Hematopoietic multipotent progenitor cell treated with erythropoietin and hydrocortisone succinate and interleukin-3 and kit ligand, for 6 days (in vitro differentiated cells): ENCODE measurements around the gene MRPS22.
"Not testable (repeated sequence)": the region's sequence is repeated elsewhere in the genome, so short reads cannot be mapped to it uniquely, and the experiment has no call there.

ENCODE experiments used
- DNase-seq: peaks from one replicate; pipeline ENCODE4 v3.0.0-alpha.2; 2015

Gene MRPS22

GRCh38 chr3:139339219-139339906 lies 4.5 kb upstream of the MRPS22 start:
- DNase-seq, result peak; percentile 90

DNA sequence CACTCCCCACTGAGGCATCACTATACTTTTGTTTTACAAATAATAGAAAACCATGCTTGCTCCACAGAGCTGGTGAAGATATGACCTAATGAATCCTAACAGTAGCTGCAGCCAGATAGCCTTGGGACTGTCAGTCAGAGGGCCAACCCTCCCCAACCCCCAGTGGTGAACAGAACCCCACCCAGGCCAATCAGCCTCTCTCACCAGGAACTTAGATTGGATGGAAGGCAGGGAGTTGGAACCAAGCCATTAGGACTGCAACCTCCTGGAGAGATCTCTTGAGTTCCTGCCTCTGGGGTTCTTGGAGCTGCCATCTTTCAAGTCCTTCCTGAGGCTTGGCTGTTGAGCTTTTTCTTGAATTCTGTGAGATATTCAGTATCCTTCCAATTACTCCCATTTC lies 3.0 kb upstream of the MRPS22 start:
- peak; percentile 90 for DNase-seq

- DNase-seq, result no peak
These were observed 1.8 kb upstream of the MRPS22 start for GRCh38 chr3:139342054-139342453.

DNA sequence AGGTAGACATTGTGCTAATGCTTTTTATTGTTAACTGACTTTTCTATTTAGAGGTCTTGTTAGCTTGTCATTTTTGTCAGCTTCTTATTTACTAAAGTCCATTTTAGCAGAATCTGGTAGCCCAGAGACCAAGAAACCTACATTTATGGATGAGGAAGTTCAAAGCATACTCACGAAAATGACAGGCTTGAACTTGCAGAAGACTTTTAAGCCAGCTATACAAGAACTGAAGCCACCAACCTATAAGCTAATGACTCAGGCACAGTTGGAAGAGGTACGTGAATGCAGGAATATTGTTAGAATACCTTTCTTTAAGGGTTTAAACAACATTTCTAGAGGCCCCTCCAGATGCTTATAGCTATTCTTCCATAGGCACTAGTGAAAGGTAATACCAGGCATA lies 3.0 kb downstream of the MRPS22 start:
- no peak for DNase-seq

DNA sequence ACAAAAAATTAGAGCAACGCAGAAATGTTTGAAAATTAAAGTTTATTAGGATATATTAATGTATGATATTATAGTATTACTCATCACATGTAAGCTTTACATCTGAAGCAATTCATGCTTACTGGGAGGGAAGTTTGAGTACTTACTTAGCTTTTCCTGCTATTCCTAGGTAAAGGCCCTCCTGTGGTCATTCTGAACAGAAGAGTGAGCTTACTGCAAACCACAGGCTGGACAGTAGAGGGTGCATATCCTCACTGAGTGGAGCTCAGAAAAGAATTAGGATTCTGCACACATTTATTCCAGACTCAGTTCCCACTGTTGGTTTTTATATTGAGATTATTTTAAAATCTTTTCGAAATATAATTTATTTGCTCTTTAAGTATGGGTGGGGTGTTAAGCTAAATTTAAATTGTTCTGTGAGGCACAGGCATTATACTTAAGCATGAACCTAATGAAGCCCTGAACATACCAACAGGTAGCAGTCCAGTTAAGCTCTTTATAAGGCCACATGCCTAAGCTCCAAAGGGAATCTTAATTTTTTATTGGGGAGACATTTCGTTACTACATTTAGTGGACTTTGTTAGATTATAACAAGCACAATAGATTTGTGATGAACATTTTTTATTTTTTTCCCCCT lies 10.2 kb downstream of the MRPS22 start:
- DNase-seq, result peak; percentile 79

DNA sequence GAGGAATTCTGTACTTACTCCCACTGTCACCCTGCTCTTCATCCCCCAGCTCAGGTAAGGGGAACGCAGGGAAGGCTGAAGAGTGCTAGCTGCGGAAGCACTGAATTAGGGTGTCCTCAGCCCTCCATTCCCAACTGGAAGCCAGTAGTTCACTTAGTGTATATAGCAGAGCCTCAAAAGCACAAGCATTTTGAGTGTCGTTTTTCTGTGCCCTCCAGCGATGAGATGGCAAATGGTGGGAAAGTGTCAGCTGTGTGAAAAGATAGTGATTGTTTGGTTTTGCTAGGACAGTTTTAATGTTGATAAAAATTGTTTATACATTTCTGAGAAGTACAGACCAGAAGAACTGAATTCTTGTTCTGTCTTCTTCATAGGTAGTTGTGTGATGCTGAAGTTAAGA lies 10.8 kb downstream of the MRPS22 start:
- DNase-seq, result no peak

GRCh38 chr3:139355476-139355875 lies 11.7 kb downstream of the MRPS22 start:
- no peak for DNase-seq

DNA sequence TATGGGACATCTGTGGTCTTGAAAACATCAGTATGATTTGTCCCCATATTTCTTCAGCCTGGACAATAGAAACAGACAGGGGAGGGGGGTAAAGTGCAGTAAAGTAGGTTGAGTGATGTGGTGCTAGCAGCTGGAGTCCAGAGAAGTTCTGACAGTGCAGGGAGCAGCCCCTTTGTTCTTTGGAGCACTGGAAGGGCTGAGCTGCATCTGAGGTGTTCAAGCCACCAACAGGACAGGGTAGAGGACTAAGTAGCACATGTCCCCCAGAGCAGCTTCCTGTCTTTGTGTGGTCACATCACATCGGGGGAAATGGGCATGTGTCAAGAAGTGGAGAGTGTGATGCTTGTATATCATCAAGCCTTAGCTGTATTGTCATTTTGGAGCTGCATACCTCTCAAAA lies 12.1 kb downstream of the MRPS22 start:
- DNase-seq, result no peak

DNA sequence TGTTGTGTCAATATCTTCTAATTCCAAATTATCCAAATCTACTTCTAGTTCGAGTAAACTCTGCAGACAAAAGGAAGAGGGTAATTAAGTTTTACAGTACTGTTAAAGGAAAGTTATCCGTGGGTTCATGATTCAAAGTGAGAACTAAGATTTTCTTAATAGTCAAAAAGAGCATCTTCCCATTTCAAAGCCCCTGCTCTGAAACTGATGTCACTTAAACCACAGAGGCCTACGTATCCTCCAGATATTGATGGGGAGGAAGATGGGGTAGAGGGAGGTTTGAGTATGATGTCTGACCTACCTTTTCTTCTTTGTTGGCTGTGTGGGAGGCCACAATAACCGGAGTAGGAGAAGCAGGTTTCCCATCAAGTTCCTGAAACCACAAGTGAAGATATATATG lies 14.1 kb downstream of the MRPS22 start:
- no peak for DNase-seq

DNA sequence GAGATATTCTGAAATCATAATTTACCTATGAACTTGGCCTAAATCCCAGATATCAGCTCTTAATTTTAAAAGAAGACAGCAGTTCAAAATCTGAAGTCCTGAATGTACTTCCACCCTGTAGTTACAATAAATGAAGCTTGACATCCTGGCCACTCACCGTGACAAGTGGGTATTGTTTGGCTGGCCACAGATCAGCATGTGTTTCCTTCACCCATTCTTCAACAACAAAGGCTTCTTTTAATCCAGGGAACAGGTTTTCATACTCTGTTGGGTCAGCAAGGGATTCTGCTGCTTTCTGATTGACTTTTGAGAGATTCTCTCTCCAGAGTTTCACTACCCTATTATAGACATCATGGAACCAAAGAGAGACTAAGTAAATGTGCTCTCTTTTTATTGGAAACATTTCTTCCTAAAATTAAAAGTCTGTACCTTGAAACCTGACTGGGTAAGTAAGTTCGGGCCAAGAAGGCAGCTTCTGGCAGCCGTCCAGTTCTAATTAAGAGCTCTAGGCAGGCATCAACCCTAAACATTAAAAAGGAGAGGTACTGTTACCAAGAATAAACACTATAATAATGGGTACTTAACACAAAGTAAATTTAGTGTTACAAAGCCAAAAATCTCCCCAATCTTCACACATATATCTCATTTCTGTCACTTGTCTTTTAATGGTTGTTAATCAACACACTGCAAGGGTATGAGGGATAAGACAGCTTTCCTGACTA lies 15.2 kb downstream of the MRPS22 start:
- no peak for DNase-seq

GRCh38 chr3:139361276-139361675 lies 17.5 kb downstream of the MRPS22 start:
- DNase-seq, result no peak

DNA sequence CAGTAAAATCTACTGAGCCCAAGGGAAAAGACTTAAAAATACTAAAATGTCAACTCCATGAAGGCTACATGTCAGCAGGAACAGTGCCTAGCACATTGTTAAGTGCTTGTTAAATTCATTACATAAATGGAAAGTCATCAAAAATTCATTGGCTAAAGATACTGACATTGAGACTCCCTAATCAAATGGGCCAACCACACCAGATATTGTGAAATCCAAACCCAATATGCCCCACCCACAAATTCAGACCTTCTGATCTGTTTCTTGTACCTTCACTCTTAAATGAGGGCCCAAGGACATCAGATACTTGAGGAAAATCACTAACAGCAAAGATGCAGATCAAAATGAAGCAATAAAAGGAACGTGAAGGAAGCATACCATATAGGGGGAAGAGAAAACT lies 20.7 kb downstream of the MRPS22 start:
- DNase-seq, result no peak

- no peak for DNase-seq
These were observed 30.3 kb downstream of the MRPS22 start for GRCh38 chr3:139374099-139374498.

DNA sequence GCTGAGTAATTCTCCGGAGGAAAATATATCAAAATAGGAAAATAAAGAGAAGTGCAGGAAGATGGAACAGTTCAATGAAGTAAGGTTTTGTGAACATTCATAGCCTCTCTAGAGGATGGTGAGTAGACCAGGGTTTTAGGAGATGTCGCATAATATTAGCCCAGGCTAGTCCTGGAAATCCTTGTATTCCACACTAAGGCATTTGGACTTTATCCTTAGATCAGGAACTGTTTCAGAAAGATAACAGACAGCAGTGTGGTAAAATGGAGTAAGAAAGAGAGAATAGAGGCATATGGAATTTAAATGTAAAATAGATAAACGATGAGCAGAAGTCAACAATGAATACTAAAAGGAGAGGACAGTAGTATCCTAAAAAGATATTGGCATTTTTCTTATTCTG lies 33.6 kb downstream of the MRPS22 start:
- no peak for DNase-seq

GRCh38 chr3:139378587-139379241 lies 34.9 kb downstream of the MRPS22 start:
- peak; percentile 55 for DNase-seq

DNA sequence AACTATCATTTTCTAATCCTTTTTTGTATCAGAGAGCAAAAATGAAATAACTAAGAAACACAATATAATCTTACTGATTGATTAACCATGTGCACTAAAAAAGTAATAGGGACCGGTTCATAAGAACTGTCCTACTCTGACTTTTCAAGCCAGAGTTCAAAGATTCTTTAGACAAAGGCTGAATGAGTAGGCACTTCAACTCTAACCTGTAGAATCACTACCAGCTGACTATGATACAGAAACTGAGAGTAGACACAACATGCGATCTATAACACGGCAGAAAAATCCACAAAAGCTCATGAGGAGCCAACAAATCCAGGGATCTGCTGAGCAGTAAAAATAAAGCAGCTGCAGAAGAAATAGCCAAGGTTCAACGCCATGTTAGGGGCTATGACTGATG lies 36.8 kb downstream of the MRPS22 start:
- DNase-seq, result no peak

DNA sequence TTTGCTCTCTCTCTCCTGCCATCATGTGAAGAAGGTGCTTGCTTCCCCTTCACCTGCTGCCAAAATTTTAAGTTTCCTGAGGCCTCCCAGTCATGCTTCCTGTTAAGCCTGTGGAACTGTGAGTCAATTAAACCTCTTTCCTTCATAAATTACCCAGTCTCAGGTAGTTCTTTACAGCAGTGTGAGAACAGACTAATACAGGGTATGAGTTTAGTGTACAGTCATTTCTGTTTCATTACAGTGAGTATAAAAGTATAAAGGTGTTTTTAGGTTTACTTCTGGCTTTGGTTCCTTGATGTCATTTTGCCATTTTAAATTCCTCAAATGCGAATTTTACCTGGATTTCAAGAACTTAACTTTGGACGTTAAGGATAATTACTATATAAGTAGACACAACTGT lies 38.5 kb downstream of the MRPS22 start:
- not testable (repeated sequence) for DNase-seq

- no peak for DNase-seq
These were observed 44.3 kb downstream of the MRPS22 start for GRCh38 chr3:139388077-139388476.

GRCh38 chr3:139388821-139389551 lies 45.2 kb downstream of the MRPS22 start:
- peak; percentile 56 for DNase-seq

DNA sequence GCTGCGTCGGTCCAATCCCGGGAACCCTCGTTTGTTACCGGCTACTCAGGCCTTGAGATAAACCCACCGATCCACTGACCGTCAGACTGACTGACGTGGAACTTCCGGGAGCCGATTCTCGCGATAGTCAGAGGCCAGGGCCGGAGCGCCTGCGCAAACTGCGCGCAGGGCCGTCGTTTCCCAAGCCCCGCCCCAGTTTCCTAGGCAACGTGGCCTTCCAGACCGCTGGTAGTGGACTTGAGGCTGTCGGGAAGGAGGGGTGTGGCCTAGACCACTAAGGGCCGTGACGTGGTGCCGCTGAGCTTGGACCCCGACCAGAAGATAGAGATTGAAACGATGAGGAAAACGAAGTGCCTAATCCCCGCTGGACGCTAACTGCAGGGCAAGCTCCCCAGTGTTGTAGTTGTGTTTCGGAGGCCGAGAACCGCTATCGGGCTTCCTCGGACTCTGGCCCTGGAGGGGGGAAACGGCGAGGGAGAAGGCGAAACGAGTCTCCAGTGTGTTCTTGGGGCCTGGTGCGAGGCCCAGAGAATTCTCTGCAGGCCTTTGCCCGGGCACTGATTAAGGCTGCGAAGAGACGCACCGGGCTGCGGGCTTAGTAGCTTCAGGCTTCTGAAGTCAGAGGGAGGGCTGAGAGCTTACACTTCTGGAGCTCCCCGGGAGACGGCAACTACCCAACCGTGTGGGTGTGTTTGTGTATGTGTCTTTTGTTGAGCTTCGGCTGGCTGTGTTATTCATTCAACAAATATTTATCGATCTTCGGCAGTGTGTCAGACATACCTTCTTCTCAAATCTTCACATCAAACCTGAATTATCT lies 45.9 kb downstream of the MRPS22 start, which contains the start of gene COPB2:
Gene COPB2 (minus strand): TSS at position 96 of the 817 bp plus-strand sequence. CDS start 97 bp downstream, outside the sequence.
- DNase-seq, result peak; percentile 100

- DNase-seq, result peak; percentile 47
These were observed 50.3 kb downstream of the MRPS22 start for GRCh38 chr3:139394116-139394515.

DNA sequence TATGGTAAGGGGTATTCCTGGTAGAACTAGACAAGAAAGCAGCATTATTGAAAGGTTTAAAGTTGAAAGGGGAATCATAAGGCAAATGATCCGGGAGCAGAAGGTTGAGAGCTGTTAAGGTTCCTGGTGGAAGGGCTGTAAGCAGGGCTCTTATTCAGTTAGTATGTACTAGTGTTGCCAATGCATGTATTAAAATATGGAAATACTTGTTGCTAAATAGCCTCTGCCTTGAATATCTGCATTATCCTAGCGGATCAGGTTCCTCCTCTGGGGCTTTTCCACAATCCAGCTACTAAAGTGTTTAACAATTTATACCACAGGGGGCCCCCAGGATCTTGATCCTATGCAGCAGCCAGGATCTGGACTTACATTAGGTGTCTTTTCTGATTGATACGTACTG lies 52.9 kb downstream of the MRPS22 start:
- DNase-seq, result no peak
